Suprapubic skin (tissue), 4 donors: ENCODE measurements around the gene LINC01488. TPM values are rescaled to one million over a fixed set of nuclear protein-coding genes. Genes with fewer than 3 reads are reported as not detected.

Experiments
- DNase-seq, 2 donors: peaks; one replicate each; pipeline ENCODE4 v3.0.0-alpha.2; 2019; ENCODE audit warnings: low spot score in 2 of 2
- H3K27ac ChIP-seq: fragments of 200-600 bp; sonication (generic); one replicate; pipeline ENCODE4 v1.5.1; 2019
- H3K27me3 ChIP-seq: fragments of 200-600 bp; sonication (generic); one replicate; pipeline ENCODE4 v1.5.1; 2019
- H3K36me3 ChIP-seq: fragments of 200-600 bp; sonication (generic); one replicate; pipeline ENCODE4 v1.5.1; 2019
- H3K4me1 ChIP-seq: fragments of 200-600 bp; sonication (generic); one replicate; pipeline ENCODE4 v1.5.1; 2019
- H3K4me3 ChIP-seq: fragments of 200-600 bp; sonication (generic); one replicate; pipeline ENCODE4 v1.5.1; 2019; ENCODE audit warnings: mild to moderate bottlenecking
- H3K9me3 ChIP-seq: fragments of 200-600 bp; sonication (generic); one replicate; pipeline ENCODE4 v1.5.1; 2019
- EP300 ChIP-seq: sonication (generic); formaldehyde crosslinking; IDR thresholded peaks from one replicate; pipeline ENCODE4 v1.6.1; 2017; ENCODE audit warnings: antibody characterized with exemption
- POLR2A ChIP-seq, 2 donors: fragments of 450-650 bp; IDR thresholded peaks; one replicate each; pipeline ENCODE4 v1.6.1; 2017; ENCODE audit warnings: antibody characterized with exemption in 2 of 2, mild to moderate bottlenecking in 2 of 2, moderate library complexity in 2 of 2
- POLR2AphosphoS5 ChIP-seq, 3 donors: sonication (generic); formaldehyde crosslinking; IDR thresholded peaks; one replicate each; pipeline ENCODE4 v1.6.1; 2017; ENCODE audit warnings: antibody characterized with exemption in 3 of 3
- WGBS: methylation state at CpG from one replicate; pipeline ENCODE4 v1.1.5; 2018; 5-methylcytosine and 5-hydroxymethylcytosine counted together
- total RNA-seq, 4 donors: library from RNA; depleted of rRNA; stranded (reverse); fragments of >200 nt; gene quantifications; one replicate each; pipeline ENCODE4 v1.1.0, GENCODE V29; 2016
- TF ChIP-seq, protein P1 (sequence below), 2 donors: fragments of 200-600 bp in 1 of 2; fragments of 450-650 bp in 1 of 2; sonication (generic) in 1 of 2; IDR thresholded peaks; one replicate each; pipeline ENCODE4 v1.5.1; 2016 to 2019; ENCODE audit warnings: antibody characterized with exemption in 2 of 2, mild to moderate bottlenecking in 1 of 2, moderate library complexity in 1 of 2

LINC01488 gene
- total RNA-seq, 4 donors from 2014 or later: not detected

GRCh38 chr11:69476509-69476961, 4.9 kb upstream of the LINC01488 start:
- peaks cover 28% of the 10 kb centered on the region for H3K4me1 ChIP-seq
- no peaks in the 10 kb centered on the region for H3K9me3 ChIP-seq
- WGBS: 94% methylated on average over 12 of the region's 16 CpGs
- no peak overlapping the region for H3K27ac ChIP-seq
- H3K36me3 ChIP-seq: no peaks in the 10 kb centered on the region
- no peak for TF ChIP-seq POLR2AphosphoS5 (IDR thresholded peaks at IDR 0.05)
- TF ChIP-seq EP300: no peak
- no peak for TF ChIP-seq POLR2A (IDR thresholded peaks at IDR 0.05)
- TF ChIP-seq, protein P1, sequence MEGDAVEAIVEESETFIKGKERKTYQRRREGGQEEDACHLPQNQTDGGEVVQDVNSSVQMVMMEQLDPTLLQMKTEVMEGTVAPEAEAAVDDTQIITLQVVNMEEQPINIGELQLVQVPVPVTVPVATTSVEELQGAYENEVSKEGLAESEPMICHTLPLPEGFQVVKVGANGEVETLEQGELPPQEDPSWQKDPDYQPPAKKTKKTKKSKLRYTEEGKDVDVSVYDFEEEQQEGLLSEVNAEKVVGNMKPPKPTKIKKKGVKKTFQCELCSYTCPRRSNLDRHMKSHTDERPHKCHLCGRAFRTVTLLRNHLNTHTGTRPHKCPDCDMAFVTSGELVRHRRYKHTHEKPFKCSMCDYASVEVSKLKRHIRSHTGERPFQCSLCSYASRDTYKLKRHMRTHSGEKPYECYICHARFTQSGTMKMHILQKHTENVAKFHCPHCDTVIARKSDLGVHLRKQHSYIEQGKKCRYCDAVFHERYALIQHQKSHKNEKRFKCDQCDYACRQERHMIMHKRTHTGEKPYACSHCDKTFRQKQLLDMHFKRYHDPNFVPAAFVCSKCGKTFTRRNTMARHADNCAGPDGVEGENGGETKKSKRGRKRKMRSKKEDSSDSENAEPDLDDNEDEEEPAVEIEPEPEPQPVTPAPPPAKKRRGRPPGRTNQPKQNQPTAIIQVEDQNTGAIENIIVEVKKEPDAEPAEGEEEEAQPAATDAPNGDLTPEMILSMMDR (IDR thresholded peaks at IDR 0.05): no peak
- no peaks in the 10 kb centered on the region for H3K27me3 ChIP-seq
- no peak for DNase-seq
- H3K4me3 ChIP-seq: no peak overlapping the region

- Histone ChIP-seq H3K27me3 (no peaks in the 10 kb centered on the region), H3K4me1 (peaks cover 28% of the 10 kb centered on the region), H3K4me3 (no peak overlapping the region), H3K36me3 (no peaks in the 10 kb centered on the region), H3K9me3 (no peaks in the 10 kb centered on the region), H3K27ac (no peak overlapping the region)
- no peak for DNase-seq
- WGBS: 94% methylated on average over 16 of the region's 16 CpGs
- TF ChIP-seq POLR2AphosphoS5 (IDR thresholded peaks at IDR 0.05): no peak
- no peak for TF ChIP-seq EP300
- TF ChIP-seq POLR2A (IDR thresholded peaks at IDR 0.05): no peak
- TF ChIP-seq, protein P1 (IDR thresholded peaks at IDR 0.05): no peak
Observed at GRCh38 chr11:69477086-69477485, 4.4 kb upstream of the LINC01488 start.

DNA sequence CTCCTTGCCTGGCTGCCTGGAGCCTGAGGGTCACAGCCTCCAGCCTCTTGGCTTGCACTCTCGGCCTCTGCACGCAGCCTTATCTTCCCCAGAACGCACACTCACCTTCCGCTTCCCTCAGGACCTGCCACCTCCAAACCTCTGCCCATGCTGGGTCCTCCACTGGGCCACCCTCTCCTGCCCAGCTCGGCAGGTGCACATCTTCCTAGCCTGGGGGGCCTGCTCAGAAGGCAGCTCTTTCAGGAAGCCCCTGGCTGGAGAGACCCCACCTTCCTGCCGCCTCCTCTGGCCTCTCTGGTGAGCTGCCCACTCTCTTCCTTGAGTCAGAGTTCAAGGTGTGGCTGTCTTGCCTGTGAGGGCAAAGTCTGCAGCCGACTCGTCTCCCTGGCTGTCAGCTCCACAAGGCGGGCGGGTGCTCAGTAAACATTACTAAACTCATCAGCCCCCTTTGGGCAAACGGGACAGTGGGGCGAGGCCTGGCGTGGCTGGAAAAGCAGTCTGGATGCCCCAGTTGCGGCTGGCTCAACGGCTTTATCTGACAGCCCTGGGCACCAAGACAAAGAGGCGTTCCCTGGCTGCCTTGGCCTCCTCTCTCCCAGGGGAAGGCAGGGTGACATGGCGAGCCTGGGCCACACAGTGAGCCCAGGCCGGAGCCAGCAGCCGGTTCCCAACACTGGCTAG, 1.7 kb upstream of the LINC01488 start:
- Histone ChIP-seq H3K4me1 (peaks cover 31% of the 10 kb centered on the region), H3K27me3 (no peaks in the 10 kb centered on the region), H3K36me3 (no peaks in the 10 kb centered on the region), H3K9me3 (no peaks in the 10 kb centered on the region), H3K4me3 (no peak overlapping the region), H3K27ac (peak overlapping the region; percentile 66)
- TF ChIP-seq EP300 (no peak), POLR2AphosphoS5 (IDR thresholded peaks at IDR 0.05) (no peak), POLR2A (IDR thresholded peaks at IDR 0.05) (no peak)
- TF ChIP-seq, protein P1 (IDR thresholded peaks at IDR 0.05): no peak
- 65% methylated on average over 6 of the region's 19 CpGs for WGBS
- no peak for DNase-seq

DNA sequence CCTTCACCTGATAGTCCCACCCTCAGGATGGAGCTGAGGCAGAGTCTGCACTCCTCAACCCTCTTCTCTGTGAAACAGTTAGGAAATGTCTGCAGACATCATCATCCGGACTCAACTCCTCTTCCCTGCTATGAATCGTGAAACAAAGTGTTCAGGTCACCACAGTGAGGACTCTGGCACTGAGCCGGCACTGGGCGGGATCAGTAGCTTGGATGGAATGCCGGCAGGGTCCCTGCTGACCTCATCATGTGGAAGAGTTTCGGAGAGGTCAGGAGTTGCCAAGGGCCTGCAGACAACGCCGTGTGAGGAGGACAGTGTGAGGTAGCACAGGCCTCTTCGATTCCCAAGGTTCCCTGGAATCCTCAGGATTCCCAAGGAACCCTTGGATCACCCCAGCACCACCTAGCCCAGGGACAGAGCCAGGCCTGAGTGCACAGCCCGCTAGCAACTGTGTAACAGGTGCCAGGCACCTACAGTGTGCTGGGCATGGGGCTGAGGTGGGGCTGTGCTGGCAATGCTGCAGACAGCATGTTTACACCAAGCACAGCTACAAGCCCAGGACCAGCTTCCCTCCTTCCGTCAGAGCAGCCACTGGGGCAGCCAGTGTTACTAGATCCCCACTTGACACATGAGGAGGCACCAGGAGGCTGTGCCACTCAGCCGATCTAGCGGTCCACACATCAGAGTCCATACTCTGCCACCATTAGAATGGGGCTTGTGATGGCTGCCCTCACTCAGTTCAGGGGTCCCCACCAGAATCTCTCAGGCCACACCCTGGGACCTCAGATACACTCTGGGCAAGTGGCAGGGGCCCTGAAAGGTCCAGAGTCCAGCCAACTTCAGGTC, 693 bp upstream of the LINC01488 start:
- Histone ChIP-seq H3K27me3 (no peaks in the 10 kb centered on the region), H3K27ac (peak overlapping the region; percentile 66), H3K9me3 (no peaks in the 10 kb centered on the region), H3K36me3 (no peaks in the 10 kb centered on the region), H3K4me1 (peaks cover 33% of the 10 kb centered on the region), H3K4me3 (no peak overlapping the region)
- 69% methylated on average over 9 of the region's 13 CpGs for WGBS
- TF ChIP-seq POLR2AphosphoS5 (IDR thresholded peaks at IDR 0.05) (no peak), EP300 (no peak), POLR2A (IDR thresholded peaks at IDR 0.05) (no peak)
- TF ChIP-seq, protein P1 (IDR thresholded peaks at IDR 0.05): no peak
- DNase-seq: no peak

GRCh38 chr11:69482322-69482721, 859 bp downstream of the LINC01488 start:
- WGBS: 85% methylated on average over 2 of the region's 2 CpGs

More at GRCh38 chr11:69482322-69482721, 859 bp downstream of the LINC01488 start:
- no peak overlapping the region for H3K4me3 ChIP-seq
- TF ChIP-seq POLR2A (IDR thresholded peaks at IDR 0.05) (no peak), EP300 (no peak), POLR2AphosphoS5 (IDR thresholded peaks at IDR 0.05) (no peak)
- TF ChIP-seq, protein P1 (IDR thresholded peaks at IDR 0.05): no peak
- H3K36me3 ChIP-seq: no peaks in the 10 kb centered on the region
- H3K27ac ChIP-seq: no peak overlapping the region
- no peaks in the 10 kb centered on the region for H3K27me3 ChIP-seq
- DNase-seq: no peak
- peaks cover 41% of the 10 kb centered on the region for H3K4me1 ChIP-seq
- H3K9me3 ChIP-seq: no peaks in the 10 kb centered on the region
